Heart left ventricle (tissue), 16 donors: ENCODE measurements around the gene LOC128125822. TPM values are rescaled to one million over a fixed set of nuclear protein-coding genes. Genes with fewer than 3 reads are reported as not detected.

ENCODE experiments used
- ATAC-seq, 4 donors: fragments of 200-7000 bp; cut with Tn5 transposase; one replicate each; pipeline ENCODE4 v1.9.1; 2020 to 2022; ENCODE audit warnings: moderate library complexity in 4 of 4, mild to moderate bottlenecking in 3 of 4, moderate number of reproducible peaks in 1 of 4
- DNase-seq, 5 donors: peaks; one replicate each; pipeline ENCODE4 v3.0.0-alpha.2; 2020
- H3K27ac ChIP-seq, 12 donors: fragments of 200-600 bp; sonication (generic) in 4 of 12; one replicate each; pipeline versions ENCODE4 v1.5.0 to v1.8.0; 2016 to 2022; ENCODE audit warnings: mild to moderate bottlenecking in 2 of 12
- H3K27me3 ChIP-seq, 9 donors: fragments of 200-600 bp; sonication (generic) in 2 of 9; one replicate each; pipeline versions ENCODE4 v1.5.1 to v1.8.0; 2016 to 2022; ENCODE audit warnings: mild to moderate bottlenecking in 3 of 9
- H3K36me3 ChIP-seq, 9 donors: fragments of 200-600 bp; sonication (generic) in 2 of 9; one replicate each; pipeline versions ENCODE4 v1.5.0 to v1.8.0; 2018 to 2022; ENCODE audit warnings: mild to moderate bottlenecking in 2 of 9
- H3K4me1 ChIP-seq, 12 donors: fragments of 200-600 bp; sonication (generic) in 4 of 12; one replicate each; pipeline versions ENCODE4 v1.5.0 to v1.8.0; 2016 to 2022; ENCODE audit warnings: mild to moderate bottlenecking in 3 of 12
- H3K4me3 ChIP-seq, 12 donors: fragments of 200-600 bp; sonication (generic) in 4 of 12; one replicate each; pipeline versions ENCODE4 v1.5.0 to v1.8.0; 2017 to 2022; ENCODE audit warnings: mild to moderate bottlenecking in 9 of 12, moderate library complexity in 4 of 12
- H3K9me3 ChIP-seq, 12 donors: fragments of 200-600 bp; sonication (generic) in 4 of 12; one replicate each; pipeline versions ENCODE4 v1.5.0 to v1.8.0; 2016 to 2022; ENCODE audit warnings: mild to moderate bottlenecking in 1 of 12
- POLR2A ChIP-seq, 2 donors: fragments of 450-650 bp; IDR thresholded peaks; one replicate each; pipeline ENCODE4 v1.6.1; 2017; ENCODE audit warnings: antibody characterized with exemption in 2 of 2, mild to moderate bottlenecking in 2 of 2, moderate library complexity in 2 of 2
- WGBS, 4 donors: extraction: QIAGEN DNeasy Blood & Tissue Kit in 2 of 4; methylation state at CpG; one replicate each; pipeline versions ENCODE4 v1.1.5 to v1.1.7; 2013 to 2018; 5-methylcytosine and 5-hydroxymethylcytosine counted together
- intact Hi-C, 10 donors: fragments of 100-400 bp; cut with DNase I; formaldehyde crosslinking; loops; one replicate each; pipeline versions ENCODE4 v1.11.1 to v1.14.2; 2022
- polyA plus RNA-seq, 2 donors: library from polyadenylated mRNA; stranded (reverse); fragments of 200-250 nt; gene quantifications; one replicate each; pipeline ENCODE4 v1.2.3, GENCODE V29; 2013
- total RNA-seq, 9 donors: library from RNA; depleted of rRNA in 2 of 9; stranded (reverse); fragments of >200 nt in 2 of 9; fragmentation: NEBNext Ultra II Directional in 3 of 9; extraction: Animal tissue kit (Norgen Biotek cat#: 25700) in 3 of 9; gene quantifications; one replicate each; pipeline versions ENCODE4 v1.1.0 to v1.2.4, GENCODE V29; 2016 to 2023
- TF ChIP-seq, protein P1 (sequence below), 12 donors: fragments of 200-600 bp; sonication (generic) in 4 of 12; IDR thresholded peaks; one replicate each; pipeline versions ENCODE4 v1.5.0 to v1.8.0; 2018 to 2022; ENCODE audit warnings: antibody characterized with exemption in 12 of 12, mild to moderate bottlenecking in 5 of 12
- donor health status: ischemic (EF 13 %, LVEDD 7.1; RV severe dilation, severe dysfunction).
- donor health status: healthy with polysubstance abuse.
- donor health status: DM: no; HTN: yes; CAD: no.
- donor health status: DM: no; HTN: no; CAD: no.
- donor health status: ischemic (EF 25% LVEDD 6.9; RV normal size, moderate dysfunction).
- donor health status: ischemic (EF 25% LVEDD 5.7; RV mildly dilated, moderate dysfunction).
- donor health status: healthy.
- donor health status: DM: yes; HTN: yes; CAD: no.
- donor health status: ischemic (EF 35%, LVEDD 5.7; RV mildly dilated, moderate dysfunction).
- donor health status: nonischemic (EF 11% LVEDD 7.7; RV severe dilation, severe dysfunction).
- donor health status: DM: yes; HTN: yes; CAD: no.
- donor health status: PGD.
- donor health status: ischemic (EF 29% LVEDD 5.4; RV normal size, mild dysfunction).
- donor health status: nonischemic (EF 23%, LVEDD 6.1; RV moderate dilation, normal function).

Gene LOC128125822

GRCh38 chr6:63615590-63615989 lies 43.3 kb downstream of the LOC128125822 start:
- Histone ChIP-seq H3K27ac (no peak overlapping the region), H3K36me3 (no peaks in the 10 kb centered on the region), H3K27me3 (peaks cover 0 to 15% (median 0%) of the 10 kb centered on the region in 9 donors), H3K4me3 (no peak overlapping the region), H3K4me1 (no peaks in the 10 kb centered on the region), H3K9me3 (no peaks in the 10 kb centered on the region)
- no peak for TF ChIP-seq POLR2A (IDR thresholded peaks at IDR 0.05)
- TF ChIP-seq, protein P1, sequence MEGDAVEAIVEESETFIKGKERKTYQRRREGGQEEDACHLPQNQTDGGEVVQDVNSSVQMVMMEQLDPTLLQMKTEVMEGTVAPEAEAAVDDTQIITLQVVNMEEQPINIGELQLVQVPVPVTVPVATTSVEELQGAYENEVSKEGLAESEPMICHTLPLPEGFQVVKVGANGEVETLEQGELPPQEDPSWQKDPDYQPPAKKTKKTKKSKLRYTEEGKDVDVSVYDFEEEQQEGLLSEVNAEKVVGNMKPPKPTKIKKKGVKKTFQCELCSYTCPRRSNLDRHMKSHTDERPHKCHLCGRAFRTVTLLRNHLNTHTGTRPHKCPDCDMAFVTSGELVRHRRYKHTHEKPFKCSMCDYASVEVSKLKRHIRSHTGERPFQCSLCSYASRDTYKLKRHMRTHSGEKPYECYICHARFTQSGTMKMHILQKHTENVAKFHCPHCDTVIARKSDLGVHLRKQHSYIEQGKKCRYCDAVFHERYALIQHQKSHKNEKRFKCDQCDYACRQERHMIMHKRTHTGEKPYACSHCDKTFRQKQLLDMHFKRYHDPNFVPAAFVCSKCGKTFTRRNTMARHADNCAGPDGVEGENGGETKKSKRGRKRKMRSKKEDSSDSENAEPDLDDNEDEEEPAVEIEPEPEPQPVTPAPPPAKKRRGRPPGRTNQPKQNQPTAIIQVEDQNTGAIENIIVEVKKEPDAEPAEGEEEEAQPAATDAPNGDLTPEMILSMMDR (IDR thresholded peaks at IDR 0.05): no peak
- ATAC-seq: no peak
- WGBS, 4 donors: 91 to 94% (median 93%) methylated on average over 1 of the region's 1 CpG
- intact Hi-C loops: no loop called here
- no peak for DNase-seq

Other genes starting within 250 kb of the LOC128125822 start
- 10 to 100 TPM; 22.2 to 73.5 (median 43.5) TPM for gene PTP4A1, start within 50 bp of the LOC128125822 start, total RNA-seq
- gene PTP4A1, start within 50 bp of the LOC128125822 start, polyA plus RNA-seq: 10 to 100 TPM in 1 of 2 donors, 1 to 10 TPM in 1; 6.3 to 23.8 TPM
- 10 to 100 TPM; 27.3 to 53.5 (median 34.4) TPM for gene PHF3, start 63.3 kb downstream of the LOC128125822 start, total RNA-seq
- 1 to 10 TPM; 5.3 to 8.5 TPM for gene PHF3, start 63.3 kb downstream of the LOC128125822 start, polyA plus RNA-seq